ENCODE results near the gene LILRA5. TPM values are rescaled to one million over a fixed set of nuclear protein-coding genes. Genes with fewer than 3 reads are reported as not detected.

LILRA5 gene
- total and polyA plus RNA-seq, 5 donors from 2014 or later = 0.67 TPM; not detected in 4

DNA sequence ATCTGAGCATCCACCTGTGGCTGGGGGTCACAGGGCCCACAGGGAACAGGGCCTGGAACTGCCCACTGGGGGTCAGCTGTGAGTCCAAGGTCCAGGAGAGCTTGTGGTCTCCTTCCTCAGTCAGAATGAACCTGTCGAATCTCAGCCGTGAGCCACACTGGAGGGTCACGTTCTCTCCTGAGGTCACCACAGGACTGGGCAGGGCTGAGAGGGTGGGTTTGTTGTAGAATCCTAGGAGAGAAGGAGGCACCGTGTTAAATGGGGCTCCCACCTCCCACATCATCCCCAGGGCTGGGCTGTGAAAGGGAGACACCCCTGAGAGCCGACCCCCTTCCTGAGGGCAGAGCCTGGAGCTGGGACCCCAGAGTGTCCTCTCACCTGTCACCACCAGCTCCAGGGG lies 1.5 kb downstream of the LILRA5 start:
- ATAC-seq (ENCODE audit: low read depth in 2 of 2) (no peak), DNase-seq (no peak)
- H3K27ac Mint-ChIP-seq = no peak overlapping the region
- H3K36me3 Mint-ChIP-seq = no peaks in the 10 kb centered on the region
- H3K9me3 Mint-ChIP-seq = no peaks in the 10 kb centered on the region
- Histone ChIP-seq H3K36me3 (ENCODE audit: control insufficient read depth, insufficient read depth, low read length) (no peaks in the 10 kb centered on the region), H3K4me3 (ENCODE audit: low read depth, low read length) (no peak overlapping the region), H3K27ac (ENCODE audit: insufficient read depth, low read length, poor library complexity, severe bottlenecking) (no peak overlapping the region), H3K9me3 (ENCODE audit: control insufficient read depth in 2 of 2, low read length in 2 of 2) (no peaks in the 10 kb centered on the region), H3K27me3 (ENCODE audit: control insufficient read depth, insufficient read depth, low read length) (no peaks in the 10 kb centered on the region), H3K4me1 (ENCODE audit: control insufficient read depth, insufficient read depth, low read length, poor library complexity, severe bottlenecking) (no peaks in the 10 kb centered on the region)
- peaks cover 0 to 3% (median 2%) of the 10 kb centered on the region in 4 donors for H3K4me1 Mint-ChIP-seq
- peaks cover 41% of the 10 kb centered on the region for H3K27me3 Mint-ChIP-seq
- no peak overlapping the region for H3K4me3 Mint-ChIP-seq

DNA sequence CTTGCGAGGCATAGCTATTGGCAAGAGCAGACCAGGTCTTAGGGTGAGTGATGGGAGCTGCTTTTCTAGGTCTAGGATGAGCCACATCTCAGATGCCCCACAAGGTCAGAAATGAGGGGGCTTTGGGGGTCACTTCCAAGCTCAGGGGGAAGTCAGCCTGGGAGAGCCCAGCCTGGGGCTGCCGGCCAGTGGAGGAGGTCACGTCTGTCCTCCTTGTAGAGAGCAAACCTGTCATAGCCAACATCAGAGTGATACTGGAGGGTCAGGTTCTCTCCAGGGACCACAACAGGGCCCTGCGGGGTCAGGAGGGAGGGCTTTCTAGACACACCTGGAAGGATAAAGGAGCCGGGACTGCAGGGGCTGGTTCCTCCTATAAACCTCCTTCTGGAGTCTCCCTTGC lies 2.4 kb downstream of the LILRA5 start:
- Mint-ChIP-seq H3K4me3 (no peak overlapping the region), H3K27me3 (peaks cover 37% of the 10 kb centered on the region), H3K4me1 (peaks cover 0 to 4% (median 0%) of the 10 kb centered on the region in 4 donors), H3K9me3 (no peaks in the 10 kb centered on the region), H3K27ac (no peak overlapping the region), H3K36me3 (no peaks in the 10 kb centered on the region)
- H3K4me3 ChIP-seq (ENCODE audit: low read depth, low read length) = no peak overlapping the region
- no peak overlapping the region for H3K27ac ChIP-seq (ENCODE audit: insufficient read depth, low read length, poor library complexity, severe bottlenecking)
- no peaks in the 10 kb centered on the region for H3K36me3 ChIP-seq (ENCODE audit: control insufficient read depth, insufficient read depth, low read length)
- H3K27me3 ChIP-seq (ENCODE audit: control insufficient read depth, insufficient read depth, low read length) = no peaks in the 10 kb centered on the region
- ATAC-seq (ENCODE audit: low read depth in 2 of 2) (no peak), DNase-seq (no peak)
- H3K9me3 ChIP-seq (ENCODE audit: control insufficient read depth in 2 of 2, low read length in 2 of 2) = no peaks in the 10 kb centered on the region
- no peaks in the 10 kb centered on the region for H3K4me1 ChIP-seq (ENCODE audit: control insufficient read depth, insufficient read depth, low read length, poor library complexity, severe bottlenecking)

DNA sequence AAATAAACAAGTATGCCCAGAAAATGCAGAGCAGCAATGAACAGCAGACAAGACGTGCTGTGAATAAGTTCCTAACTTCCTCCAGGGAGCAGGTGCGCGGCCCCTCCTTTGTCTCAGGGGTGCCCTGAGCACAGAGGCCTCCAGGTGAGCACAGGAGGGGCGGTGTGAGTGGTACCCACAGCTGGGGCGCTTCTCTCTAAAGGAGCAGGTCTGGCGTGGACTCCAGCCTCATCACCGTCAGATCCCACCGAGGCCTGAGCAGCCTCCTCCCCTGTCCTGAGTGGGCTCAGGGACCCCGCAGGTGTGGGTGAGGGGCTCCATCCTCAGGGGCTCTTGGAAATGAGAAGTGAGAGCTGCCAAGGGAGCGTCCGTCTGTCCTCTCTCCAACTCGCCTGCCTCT lies 3.2 kb downstream of the LILRA5 start:
- no peak for ATAC-seq (ENCODE audit: low read depth in 2 of 2)
- no peaks in the 10 kb centered on the region for H3K9me3 ChIP-seq (ENCODE audit: control insufficient read depth in 2 of 2, low read length in 2 of 2)
- H3K27me3 ChIP-seq (ENCODE audit: control insufficient read depth, insufficient read depth, low read length) = no peaks in the 10 kb centered on the region
- no peaks in the 10 kb centered on the region for H3K36me3 ChIP-seq (ENCODE audit: control insufficient read depth, insufficient read depth, low read length)
- H3K27me3 Mint-ChIP-seq = peaks cover 36% of the 10 kb centered on the region
- no peaks in the 10 kb centered on the region for H3K36me3 Mint-ChIP-seq
- peaks cover 0 to 2% (median 0%) of the 10 kb centered on the region in 7 donors for H3K9me3 Mint-ChIP-seq
- H3K4me1 ChIP-seq (ENCODE audit: control insufficient read depth, insufficient read depth, low read length, poor library complexity, severe bottlenecking) = no peaks in the 10 kb centered on the region
- no peak overlapping the region for H3K4me3 Mint-ChIP-seq
- H3K27ac ChIP-seq (ENCODE audit: insufficient read depth, low read length, poor library complexity, severe bottlenecking) = no peak overlapping the region
- peaks cover 0 to 11% (median 0%) of the 10 kb centered on the region in 4 donors for H3K4me1 Mint-ChIP-seq
- H3K27ac Mint-ChIP-seq = no peak overlapping the region
- DNase-seq = no peak
- no peak overlapping the region for H3K4me3 ChIP-seq (ENCODE audit: low read depth, low read length)

DNA sequence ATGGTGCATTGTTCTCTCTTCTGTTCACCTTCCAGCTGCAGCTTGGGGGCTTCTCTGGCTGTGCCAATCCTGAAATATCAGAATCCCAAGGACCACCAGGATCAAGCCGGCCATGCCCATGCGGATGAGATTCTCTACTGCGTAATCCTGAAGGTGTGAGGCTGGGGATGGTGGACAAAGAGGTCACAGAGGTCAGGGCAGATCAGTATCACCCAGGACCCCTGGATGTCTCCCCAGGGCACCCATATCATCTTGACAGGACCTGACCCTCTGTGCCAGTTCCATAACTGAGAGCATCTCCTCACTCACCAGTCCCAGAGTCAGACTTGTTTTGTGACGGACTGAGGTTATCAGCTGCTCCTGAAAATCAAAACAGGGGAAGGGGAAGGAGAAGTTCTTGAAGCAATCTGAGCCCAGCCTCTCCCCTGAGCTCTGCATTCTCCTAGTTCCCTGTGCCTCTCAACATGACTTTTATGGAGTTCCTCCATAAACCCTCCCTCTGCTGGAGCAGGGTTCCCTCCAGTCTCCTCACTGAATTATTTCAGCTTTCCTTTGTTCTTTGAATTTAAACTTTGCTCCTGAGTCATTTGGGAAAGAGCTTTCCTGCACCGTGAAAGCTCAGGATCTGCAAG lies 5.5 kb downstream of the LILRA5 start:
- Mint-ChIP-seq H3K4me3 (no peak overlapping the region), H3K27ac (no peak overlapping the region), H3K4me1 (peaks cover 0 to 23% (median 0%) of the 10 kb centered on the region in 4 donors), H3K36me3 (no peaks in the 10 kb centered on the region), H3K9me3 (peaks cover 0 to 2% (median 0%) of the 10 kb centered on the region in 7 donors), H3K27me3 (peaks cover 21% of the 10 kb centered on the region)
- no peaks in the 10 kb centered on the region for H3K4me1 ChIP-seq (ENCODE audit: control insufficient read depth, insufficient read depth, low read length, poor library complexity, severe bottlenecking)
- no peaks in the 10 kb centered on the region for H3K27me3 ChIP-seq (ENCODE audit: control insufficient read depth, insufficient read depth, low read length)
- ATAC-seq (ENCODE audit: low read depth in 2 of 2) = no peak
- H3K9me3 ChIP-seq (ENCODE audit: control insufficient read depth in 2 of 2, low read length in 2 of 2) = no peaks in the 10 kb centered on the region
- DNase-seq = no peak
- H3K27ac ChIP-seq (ENCODE audit: insufficient read depth, low read length, poor library complexity, severe bottlenecking) = no peak overlapping the region
- no peaks in the 10 kb centered on the region for H3K36me3 ChIP-seq (ENCODE audit: control insufficient read depth, insufficient read depth, low read length)
- H3K4me3 ChIP-seq (ENCODE audit: low read depth, low read length) = no peak overlapping the region

DNA sequence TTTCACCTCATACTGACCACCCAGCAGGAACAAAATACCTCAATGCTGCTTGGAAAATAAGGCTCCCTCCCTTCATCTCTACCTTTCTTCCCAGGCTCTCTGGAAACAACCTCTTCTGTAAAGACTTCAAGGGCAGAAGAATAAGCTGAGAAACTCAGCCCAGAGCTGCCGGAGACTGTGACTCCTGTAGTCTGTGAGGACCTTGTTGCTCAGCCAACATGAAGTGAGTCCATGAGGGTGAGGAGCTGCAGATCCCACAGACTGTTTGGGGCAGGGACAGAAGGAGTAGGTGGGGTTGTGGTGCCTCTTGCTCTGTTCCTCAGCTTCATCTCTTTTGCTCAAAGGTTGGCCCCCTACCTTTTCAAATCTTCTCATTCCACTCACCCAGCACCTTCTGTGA lies 7.8 kb downstream of the LILRA5 start:
- Histone ChIP-seq H3K4me1 (ENCODE audit: control insufficient read depth, insufficient read depth, low read length, poor library complexity, severe bottlenecking) (no peaks in the 10 kb centered on the region), H3K36me3 (ENCODE audit: control insufficient read depth, insufficient read depth, low read length) (no peaks in the 10 kb centered on the region), H3K27ac (ENCODE audit: insufficient read depth, low read length, poor library complexity, severe bottlenecking) (no peak overlapping the region), H3K27me3 (ENCODE audit: control insufficient read depth, insufficient read depth, low read length) (no peaks in the 10 kb centered on the region), H3K4me3 (ENCODE audit: low read depth, low read length) (no peak overlapping the region), H3K9me3 (ENCODE audit: control insufficient read depth in 2 of 2, low read length in 2 of 2) (no peaks in the 10 kb centered on the region)
- ATAC-seq (ENCODE audit: low read depth in 2 of 2) (no peak), DNase-seq (no peak)
- no peak overlapping the region for H3K4me3 Mint-ChIP-seq
- no peak overlapping the region for H3K27ac Mint-ChIP-seq
- no peaks in the 10 kb centered on the region for H3K36me3 Mint-ChIP-seq
- H3K4me1 Mint-ChIP-seq = peaks cover 0 to 23% (median 0%) of the 10 kb centered on the region in 4 donors
- peaks cover 0 to 2% (median 0%) of the 10 kb centered on the region in 7 donors for H3K9me3 Mint-ChIP-seq
- peaks cover 20% of the 10 kb centered on the region for H3K27me3 Mint-ChIP-seq

DNA sequence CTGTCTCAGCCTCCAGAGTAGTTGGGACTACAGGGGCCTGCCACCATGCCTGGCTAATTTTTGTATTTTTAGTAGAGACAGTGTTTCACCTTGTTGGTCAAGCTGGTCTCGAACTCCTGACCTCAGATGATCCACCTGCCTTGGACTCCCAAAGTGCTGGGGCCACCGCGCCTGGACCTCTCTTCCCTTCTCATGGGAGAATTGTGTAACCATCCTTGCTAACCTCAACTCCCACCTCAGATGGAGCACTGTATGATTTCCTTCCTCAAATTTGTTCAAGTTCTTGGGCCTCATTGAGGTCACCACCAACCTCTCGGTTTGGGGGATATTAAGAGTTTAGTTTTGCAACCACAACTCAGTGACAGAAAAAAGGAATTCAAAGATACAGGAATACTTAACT lies 10.7 kb downstream of the LILRA5 start:
- Histone ChIP-seq H3K27ac (ENCODE audit: insufficient read depth, low read length, poor library complexity, severe bottlenecking) (no peak overlapping the region), H3K4me3 (ENCODE audit: low read depth, low read length) (no peak overlapping the region), H3K36me3 (ENCODE audit: control insufficient read depth, insufficient read depth, low read length) (no peaks in the 10 kb centered on the region), H3K4me1 (ENCODE audit: control insufficient read depth, insufficient read depth, low read length, poor library complexity, severe bottlenecking) (no peaks in the 10 kb centered on the region), H3K27me3 (ENCODE audit: control insufficient read depth, insufficient read depth, low read length) (no peaks in the 10 kb centered on the region), H3K9me3 (ENCODE audit: control insufficient read depth in 2 of 2, low read length in 2 of 2) (no peaks in the 10 kb centered on the region)
- no peak for DNase-seq
- Mint-ChIP-seq H3K4me1 (peaks cover 0 to 23% (median 0%) of the 10 kb centered on the region in 4 donors), H3K27ac (no peak overlapping the region), H3K27me3 (peaks cover 31% of the 10 kb centered on the region), H3K36me3 (no peaks in the 10 kb centered on the region), H3K4me3 (no peak overlapping the region), H3K9me3 (peaks cover 0 to 2% (median 0%) of the 10 kb centered on the region in 7 donors)
- no peak for ATAC-seq (ENCODE audit: low read depth in 2 of 2)

DNA sequence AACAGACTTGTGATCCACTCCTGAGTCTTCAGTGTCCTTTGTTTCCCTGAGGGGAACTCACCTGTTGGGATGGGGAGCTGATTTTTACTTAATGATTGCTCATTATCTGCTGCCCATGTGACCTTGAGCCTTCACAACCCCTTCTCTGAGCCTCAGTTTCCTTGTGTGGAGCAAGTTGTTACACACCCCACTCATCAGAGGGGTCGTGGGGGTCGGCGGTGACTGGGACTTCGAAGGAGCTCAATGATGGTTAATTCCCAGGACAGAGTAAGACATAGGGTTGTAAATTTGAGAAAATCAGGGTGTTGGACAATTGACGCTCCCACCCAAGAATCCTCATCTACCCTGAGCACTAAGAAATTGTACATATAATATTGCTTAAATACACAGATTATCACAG lies 13.5 kb downstream of the LILRA5 start:
- Histone ChIP-seq H3K36me3 (ENCODE audit: control insufficient read depth, insufficient read depth, low read length) (no peaks in the 10 kb centered on the region), H3K4me1 (ENCODE audit: control insufficient read depth, insufficient read depth, low read length, poor library complexity, severe bottlenecking) (no peaks in the 10 kb centered on the region), H3K27me3 (ENCODE audit: control insufficient read depth, insufficient read depth, low read length) (no peaks in the 10 kb centered on the region), H3K27ac (ENCODE audit: insufficient read depth, low read length, poor library complexity, severe bottlenecking) (no peak overlapping the region), H3K9me3 (ENCODE audit: control insufficient read depth in 2 of 2, low read length in 2 of 2) (no peaks in the 10 kb centered on the region), H3K4me3 (ENCODE audit: low read depth, low read length) (no peak overlapping the region)
- Mint-ChIP-seq H3K4me1 (peaks cover 0 to 9% (median 0%) of the 10 kb centered on the region in 4 donors), H3K27me3 (peaks cover 30% of the 10 kb centered on the region), H3K4me3 (no peak overlapping the region), H3K36me3 (no peaks in the 10 kb centered on the region), H3K27ac (peak overlapping the region in 1 of 3 donors; percentile 50), H3K9me3 (no peaks in the 10 kb centered on the region)
- no peak for ATAC-seq (ENCODE audit: low read depth in 2 of 2)
- DNase-seq = no peak

DNA sequence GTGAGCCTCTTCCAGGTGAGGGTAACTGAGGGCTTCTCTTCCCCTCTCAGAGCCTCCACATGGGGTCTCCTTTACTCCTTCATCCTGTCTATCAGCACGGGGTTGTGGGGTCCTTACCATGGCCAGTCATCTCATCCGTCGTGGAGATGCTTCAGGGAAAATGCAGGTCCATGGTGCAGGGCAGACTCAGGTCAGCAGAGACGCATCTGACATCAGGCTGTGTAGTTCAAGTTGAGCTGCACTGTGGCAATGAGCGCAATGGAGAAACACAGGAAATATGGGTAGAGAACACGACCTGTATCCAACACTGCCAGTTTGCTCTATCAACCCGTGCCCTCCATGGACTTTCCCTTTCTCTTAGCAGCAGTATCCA lies 13.9 kb downstream of the LILRA5 start:
- Histone ChIP-seq H3K27ac (ENCODE audit: insufficient read depth, low read length, poor library complexity, severe bottlenecking) (no peak overlapping the region), H3K4me3 (ENCODE audit: low read depth, low read length) (no peak overlapping the region), H3K36me3 (ENCODE audit: control insufficient read depth, insufficient read depth, low read length) (no peaks in the 10 kb centered on the region), H3K9me3 (ENCODE audit: control insufficient read depth in 2 of 2, low read length in 2 of 2) (no peaks in the 10 kb centered on the region), H3K4me1 (ENCODE audit: control insufficient read depth, insufficient read depth, low read length, poor library complexity, severe bottlenecking) (no peaks in the 10 kb centered on the region), H3K27me3 (ENCODE audit: control insufficient read depth, insufficient read depth, low read length) (no peaks in the 10 kb centered on the region)
- Mint-ChIP-seq H3K27me3 (peaks cover 34% of the 10 kb centered on the region), H3K27ac (peak overlapping the region in 1 of 3 donors; percentile 50), H3K9me3 (peaks cover 0 to 3% (median 0%) of the 10 kb centered on the region in 7 donors), H3K36me3 (no peaks in the 10 kb centered on the region), H3K4me1 (peaks cover 0 to 5% (median 0%) of the 10 kb centered on the region in 4 donors), H3K4me3 (no peak overlapping the region)
- DNase-seq (no peak), ATAC-seq (ENCODE audit: low read depth in 2 of 2) (no peak)

Data from CD4-positive, CD25-positive, alpha-beta regulatory T cell (primary cell).